Heart left ventricle (tissue), 13 donors: ENCODE data around the gene PLXNA1.

Experiments
- CTCF ChIP-seq, 12 donors: fragments of 200-600 bp; sonication (generic) in 4 of 12; IDR thresholded peaks; one replicate each; pipeline versions ENCODE4 v1.5.0 to v1.8.0; 2018 to 2022; ENCODE audit warnings: antibody characterized with exemption in 12 of 12, mild to moderate bottlenecking in 5 of 12
- POLR2A ChIP-seq, 2 donors: fragments of 450-650 bp; IDR thresholded peaks; one replicate each; pipeline ENCODE4 v1.6.1; 2017; ENCODE audit warnings: antibody characterized with exemption in 2 of 2, mild to moderate bottlenecking in 2 of 2, moderate library complexity in 2 of 2
- donor health status: ischemic (EF 13 %, LVEDD 7.1; RV severe dilation, severe dysfunction).
- donor health status: DM: no; HTN: yes; CAD: no.
- donor health status: DM: no; HTN: no; CAD: no.
- donor health status: ischemic (EF 25% LVEDD 6.9; RV normal size, moderate dysfunction).
- donor health status: ischemic (EF 25% LVEDD 5.7; RV mildly dilated, moderate dysfunction).
- donor health status: ischemic (EF 35%, LVEDD 5.7; RV mildly dilated, moderate dysfunction).
- donor health status: nonischemic (EF 11% LVEDD 7.7; RV severe dilation, severe dysfunction).
- donor health status: DM: yes; HTN: yes; CAD: no.
- donor health status: PGD.
- donor health status: ischemic (EF 29% LVEDD 5.4; RV normal size, mild dysfunction).
- donor health status: nonischemic (EF 23%, LVEDD 6.1; RV moderate dilation, normal function).

GRCh38 chr3:127009531-127009930, 26.6 kb downstream of the PLXNA1 start:
- no peak for TF ChIP-seq POLR2A (IDR thresholded peaks at IDR 0.05)
- no peak for TF ChIP-seq CTCF (IDR thresholded peaks at IDR 0.05)
